CD4-positive, alpha-beta T cell treated with Interleukin-2 at 100 ng/mL for 4 hours (primary cell): Measurements from ENCODE around the gene DACH1.

Experiments used
- DNase-seq: peaks from one replicate; pipeline ENCODE4 v3.0.0-alpha.2; 2020; ENCODE audit warnings: low spot score

The DACH1 gene

DNA sequence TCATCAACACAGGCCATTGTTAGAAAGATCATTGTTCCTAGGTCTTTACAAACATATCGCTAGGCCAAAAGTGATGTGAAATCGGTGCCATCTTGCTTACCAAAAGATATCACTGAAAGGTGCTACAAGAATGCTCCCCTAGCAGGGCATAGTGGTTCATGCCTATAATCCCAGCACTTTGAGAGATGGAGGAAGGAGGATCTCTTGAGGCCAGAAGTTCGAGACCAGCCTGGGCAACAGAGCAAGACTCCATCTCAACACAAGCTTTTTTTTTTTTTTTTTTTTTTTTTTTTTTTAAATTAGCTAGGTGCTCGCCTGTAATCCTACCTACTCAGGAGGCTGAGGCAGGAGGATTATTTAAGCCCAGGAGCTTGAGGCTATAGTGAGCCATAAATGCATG, 92.1 kb downstream of the DACH1 start:
- DNase-seq = no peak

- DNase-seq = no peak
Observed at GRCh38 chr13:71773531-71773930, 93.5 kb downstream of the DACH1 start.

- DNase-seq = no peak
Observed at GRCh38 chr13:71772361-71772760, 94.6 kb downstream of the DACH1 start.

DNA sequence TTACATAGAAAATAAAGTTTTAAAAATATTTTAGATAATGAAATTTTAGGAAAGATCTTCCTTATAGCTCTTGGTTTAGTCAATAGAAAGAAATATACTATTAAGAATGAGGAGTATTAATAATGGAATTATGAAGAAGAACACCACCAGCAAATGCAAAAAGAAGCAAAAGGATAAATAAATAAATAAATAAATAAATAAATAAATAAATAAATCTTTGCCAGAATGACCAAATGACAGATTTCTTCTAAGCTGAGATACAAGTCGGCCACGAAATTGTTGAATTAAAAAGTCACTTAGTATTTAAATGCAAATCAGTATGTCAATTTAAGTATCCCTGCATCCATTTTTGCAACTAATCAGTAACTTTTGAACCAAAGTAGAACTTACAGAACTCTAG, 95.9 kb downstream of the DACH1 start:
- no peak for DNase-seq

- DNase-seq = no peak
Observed at GRCh38 chr13:71770710-71771109, 96.3 kb downstream of the DACH1 start.

- DNase-seq = no peak
Observed at GRCh38 chr13:71768881-71769280, 98.1 kb downstream of the DACH1 start.

DNA sequence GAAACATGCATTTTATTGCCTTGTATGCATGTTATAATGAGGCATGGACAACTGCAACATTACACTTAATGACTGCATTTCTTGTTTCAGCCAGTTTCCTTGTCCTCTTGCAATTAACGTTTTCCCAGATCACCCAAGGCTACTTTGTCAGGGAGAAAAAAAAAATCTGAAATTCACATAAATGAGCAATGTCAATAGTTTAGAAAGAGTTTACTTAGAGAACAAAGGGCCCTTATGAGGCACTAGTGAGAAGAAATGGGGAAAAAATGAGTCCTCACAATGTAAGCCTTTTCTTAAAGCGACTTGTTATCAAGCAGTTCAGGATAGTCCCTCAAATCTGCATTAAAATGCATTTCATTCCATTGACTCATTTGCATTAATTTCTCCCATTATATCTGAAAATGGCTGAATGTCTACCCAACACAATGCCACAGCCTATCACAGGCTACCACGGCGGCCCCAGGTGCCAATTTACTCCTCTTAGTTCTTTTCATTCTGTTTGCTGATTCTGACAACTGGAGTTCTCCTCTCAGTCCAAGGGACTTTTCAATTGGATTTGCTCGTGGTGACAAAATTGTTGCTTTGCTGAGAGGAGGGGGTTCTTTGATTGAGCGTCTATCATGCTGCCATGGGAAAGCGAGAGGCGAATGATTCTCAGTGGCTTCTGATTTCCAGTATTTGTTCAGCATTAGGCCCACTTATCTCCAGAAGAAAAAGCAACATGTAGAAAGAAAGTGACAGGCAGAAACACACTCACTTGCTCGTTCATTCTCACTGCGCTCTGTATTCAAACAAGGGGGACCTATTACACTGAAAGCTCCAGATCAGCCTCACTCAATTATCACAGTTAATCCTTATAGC, 107.1 kb downstream of the DACH1 start:
- no peak for DNase-seq

GRCh38 chr13:71758828-71759227, 108.2 kb downstream of the DACH1 start:
- DNase-seq = no peak

GRCh38 chr13:71754407-71754974, 112.5 kb downstream of the DACH1 start:
- DNase-seq = no peak

GRCh38 chr13:71752775-71753513, 114.1 kb downstream of the DACH1 start:
- no peak for DNase-seq

DNA sequence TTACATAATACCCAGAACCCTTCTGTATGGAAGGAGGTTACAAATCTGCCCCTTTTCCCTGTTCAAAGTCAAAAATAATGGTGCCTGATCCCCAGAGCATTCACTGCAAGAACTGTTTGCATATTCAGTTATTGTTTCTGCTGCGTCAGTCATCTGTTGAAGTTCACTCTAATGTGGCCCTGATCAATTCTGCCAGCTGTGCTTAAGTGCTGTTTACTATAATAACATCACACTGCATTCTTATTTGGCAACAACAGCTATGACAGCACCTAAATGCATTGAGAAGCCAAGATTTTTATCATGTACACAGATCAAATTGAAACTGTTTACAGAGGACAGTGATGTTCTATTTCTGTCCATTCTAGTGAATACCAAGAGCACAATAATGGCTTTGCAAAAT, 115.9 kb downstream of the DACH1 start:
- DNase-seq = no peak

GRCh38 chr13:71730267-71730666, 136.7 kb downstream of the DACH1 start:
- no peak for DNase-seq

- DNase-seq = no peak
Observed at GRCh38 chr13:71729441-71729840, 137.6 kb downstream of the DACH1 start.

- no peak for DNase-seq
Observed at GRCh38 chr13:71727662-71728061, 139.3 kb downstream of the DACH1 start.

DNA sequence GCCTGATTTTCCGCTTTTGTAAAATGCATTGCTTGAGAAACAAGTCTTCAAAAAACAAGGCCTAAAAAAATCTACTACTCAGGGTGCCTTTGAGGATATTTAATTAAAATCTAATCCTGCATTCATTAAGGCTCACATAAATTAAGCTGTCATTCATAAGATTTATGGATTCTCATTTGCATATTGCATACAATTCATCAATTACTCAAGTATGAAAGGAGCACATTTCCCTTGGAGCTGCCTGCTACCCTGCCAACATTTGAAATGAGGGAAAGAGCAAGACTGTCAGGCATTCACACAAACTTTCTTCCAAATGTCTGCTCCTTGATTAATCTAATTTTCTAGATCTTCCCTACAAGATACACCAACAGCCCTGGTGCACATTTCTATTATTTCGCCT, 140.0 kb downstream of the DACH1 start:
- DNase-seq = no peak

- DNase-seq = no peak
Observed at GRCh38 chr13:71722206-71722605, 144.8 kb downstream of the DACH1 start.

GRCh38 chr13:71721104-71721503, 145.9 kb downstream of the DACH1 start:
- no peak for DNase-seq

DNA sequence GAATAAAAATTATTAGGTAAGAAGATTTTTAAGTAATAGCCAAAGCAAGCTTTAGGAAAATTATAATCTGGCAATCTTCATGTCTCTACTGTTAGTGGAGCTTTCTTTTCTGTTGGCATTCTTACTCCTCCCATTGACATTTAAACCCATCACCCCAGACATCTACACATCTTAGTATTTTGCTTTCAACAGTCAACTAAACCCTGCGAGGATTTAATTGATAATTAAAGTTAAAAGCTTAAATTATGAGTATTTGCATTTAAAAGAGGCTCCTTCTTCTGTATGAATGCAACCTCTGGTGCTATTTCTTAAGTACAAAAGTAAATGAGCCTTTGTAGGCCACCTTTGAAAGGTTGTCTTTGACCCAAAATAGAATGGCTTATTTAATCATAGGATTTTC, 148.1 kb downstream of the DACH1 start:
- no peak for DNase-seq

GRCh38 chr13:71714802-71715375, 152.1 kb downstream of the DACH1 start:
- DNase-seq = no peak

DNA sequence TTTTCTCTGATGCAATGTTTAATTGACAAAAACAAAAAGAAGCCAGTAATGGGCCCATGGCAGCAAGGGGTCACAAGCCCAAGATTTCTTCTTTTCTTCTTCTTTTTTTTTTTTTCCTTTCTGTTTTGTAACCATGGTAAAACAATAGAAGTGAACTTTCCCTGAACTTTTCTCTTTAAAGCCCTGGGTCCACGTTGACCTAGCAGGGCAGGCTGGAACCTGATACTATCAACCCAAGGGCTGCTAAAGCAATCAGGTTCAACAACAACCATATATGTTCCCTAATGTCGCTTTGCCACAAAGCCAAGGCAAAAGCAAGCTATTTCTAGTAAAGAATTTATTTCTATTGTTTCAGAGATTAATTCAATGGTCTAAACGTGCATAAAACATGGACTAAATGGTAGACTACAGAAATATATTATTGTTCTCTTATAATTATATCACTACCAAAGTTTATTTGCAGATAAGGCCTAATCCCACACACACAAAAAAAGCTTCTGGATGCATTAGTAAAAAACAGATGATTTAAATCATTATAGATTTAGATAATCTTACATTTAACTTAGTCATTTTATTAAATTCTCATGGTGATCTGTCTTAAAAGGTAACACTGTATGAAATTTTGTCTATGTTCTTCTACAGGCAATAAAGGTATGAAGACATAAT, 153.9 kb downstream of the DACH1 start:
- DNase-seq = no peak

DNA sequence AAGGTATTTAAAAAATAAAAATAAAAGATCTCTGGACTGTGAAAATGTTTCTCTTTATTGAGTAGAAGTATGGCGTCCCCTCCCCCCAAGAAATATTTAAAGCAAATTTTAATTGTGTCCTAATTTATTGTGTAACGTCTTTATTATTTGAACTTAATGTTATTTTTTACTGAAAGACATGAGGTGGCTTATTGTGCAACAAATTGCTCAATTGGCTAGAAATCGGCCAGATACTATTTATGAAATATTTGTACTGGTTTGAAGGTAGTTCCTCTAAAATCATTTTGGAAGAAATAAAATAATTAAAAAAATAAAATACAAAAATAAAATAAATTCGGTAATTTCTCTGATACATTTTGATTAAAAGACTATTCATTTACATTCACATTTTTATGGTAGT, 162.3 kb downstream of the DACH1 start:
- no peak for DNase-seq

GRCh38 chr13:71703138-71703537, 163.9 kb downstream of the DACH1 start:
- DNase-seq = no peak
